ENCODE data around the gene HYCC1.
"Not testable (repeated sequence)": the region's sequence is repeated elsewhere in the genome, so short reads cannot be mapped to it uniquely, and the experiment has no call there.

HYCC1 gene

GRCh38 chr7:22983257-22983855 lies 30.6 kb downstream of the HYCC1 start:
- no peak for DNase-seq (ENCODE audit: low read depth in 2 of 2)

GRCh38 chr7:22980422-22980821 lies 33.5 kb downstream of the HYCC1 start:
- DNase-seq (ENCODE audit: low read depth in 2 of 2): no peak

DNA sequence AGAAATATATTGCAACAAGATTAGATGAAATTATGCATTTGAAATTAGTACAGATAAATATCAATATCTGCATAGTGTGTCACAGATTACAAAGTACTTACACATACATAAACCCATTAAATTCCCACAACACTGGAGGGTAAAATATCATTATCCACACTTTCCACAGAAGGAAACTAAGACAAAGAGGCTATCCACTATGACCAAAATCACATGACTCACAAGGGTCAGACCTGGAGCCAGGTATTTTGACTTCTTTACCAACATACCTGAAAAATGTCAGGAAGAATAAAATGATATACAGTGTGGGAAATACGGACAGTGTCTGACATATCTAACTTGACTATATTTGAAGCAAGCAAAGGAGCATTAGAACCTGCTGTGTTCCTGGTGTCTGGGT lies 34.1 kb downstream of the HYCC1 start:
- no peak for DNase-seq (ENCODE audit: low read depth in 2 of 2)

DNA sequence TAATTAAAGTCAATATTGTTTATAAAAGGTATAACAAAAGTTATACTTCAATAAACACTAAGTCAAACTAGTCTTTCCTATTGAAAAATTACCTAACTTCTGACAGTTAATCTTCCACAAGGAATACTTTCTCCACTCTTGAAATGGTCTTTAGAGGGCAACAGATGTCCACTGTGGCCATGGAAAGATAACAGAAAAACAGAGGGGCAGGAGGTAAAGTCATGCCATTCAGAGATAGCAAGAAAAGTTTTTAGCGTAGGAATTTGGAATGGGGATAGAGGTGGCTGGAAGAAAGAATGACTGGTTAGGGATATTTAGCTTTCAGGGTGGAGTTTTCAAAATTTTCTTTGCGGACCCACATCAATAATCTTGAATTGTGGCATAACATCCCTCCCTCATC lies 34.7 kb downstream of the HYCC1 start:
- no peak for DNase-seq (ENCODE audit: low read depth in 2 of 2)

DNA sequence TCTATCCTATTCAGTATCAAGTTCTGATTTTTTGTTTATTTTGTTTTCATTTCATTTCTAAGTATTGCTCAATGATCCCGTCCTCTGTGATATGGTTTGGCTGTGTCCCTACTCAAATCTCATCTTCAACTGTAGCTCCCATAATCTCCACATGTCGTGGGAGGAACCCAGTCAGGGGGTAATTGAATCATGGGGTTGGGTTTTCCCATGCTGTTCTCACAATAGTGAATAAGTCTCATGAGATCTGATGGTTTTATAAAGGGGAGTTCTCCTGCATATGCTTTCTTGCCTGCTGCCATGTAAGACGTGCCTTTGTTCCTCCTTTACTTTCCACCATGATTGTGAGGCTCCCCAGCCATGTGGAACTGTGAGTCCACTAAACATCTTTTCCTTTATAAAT lies 39.3 kb downstream of the HYCC1 start:
- DNase-seq (ENCODE audit: low read depth in 2 of 2): not testable (repeated sequence)

DNA sequence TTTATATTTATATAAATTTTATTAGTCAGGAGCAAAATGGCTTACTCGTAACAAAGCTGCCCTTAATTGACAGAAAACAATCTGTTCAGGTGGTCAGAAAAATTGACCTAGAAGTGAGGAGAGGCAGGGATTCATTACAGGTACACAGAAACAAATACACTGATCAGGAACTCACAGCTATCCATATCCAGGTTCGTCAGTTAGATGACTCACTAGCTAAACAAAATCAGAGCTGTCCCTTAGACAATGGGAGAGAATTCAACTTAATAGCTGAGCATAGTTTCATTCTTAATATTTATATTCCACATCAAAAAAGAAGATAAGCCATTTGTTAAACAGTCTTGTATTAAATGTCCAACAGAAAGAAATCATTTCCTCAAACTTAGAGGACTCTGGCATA lies 41.7 kb downstream of the HYCC1 start:
- DNase-seq (ENCODE audit: low read depth in 2 of 2): no peak

DNA sequence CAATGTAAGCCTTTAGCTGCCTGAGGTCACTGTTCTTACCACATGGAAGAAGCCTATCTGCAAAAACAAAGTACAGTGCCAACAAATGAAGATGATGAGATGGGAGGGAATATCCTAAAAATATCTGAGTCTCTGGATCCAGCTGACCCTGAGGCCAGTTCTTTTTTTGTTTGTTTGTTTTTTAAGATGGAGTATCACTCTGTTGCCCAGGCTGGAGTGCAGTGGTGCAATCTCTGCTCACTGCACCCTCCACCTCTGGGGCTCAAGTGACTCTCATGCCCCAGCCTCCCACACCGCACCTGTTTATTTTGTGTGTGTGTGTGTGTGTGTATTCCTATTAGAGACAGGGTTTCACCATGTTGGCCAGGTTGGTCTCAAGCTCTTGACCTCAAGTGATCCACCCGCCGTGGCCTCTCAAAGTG lies 44.9 kb downstream of the HYCC1 start:
- DNase-seq (ENCODE audit: low read depth in 2 of 2): no peak
